Ishikawa (cell line): ENCODE results near the gene RREB1.

Experiments
- EGR1 ChIP-seq: IDR thresholded peaks from 2 replicates; pipeline ENCODE4 v1.6.1; 2012
- EP300 ChIP-seq: IDR thresholded peaks from 2 replicates; pipeline ENCODE4 v1.6.1; 2012; ENCODE audit warnings: borderline replicate concordance
- FOXM1 ChIP-seq: IDR thresholded peaks from 2 replicates; pipeline ENCODE4 v1.6.1; 2012; ENCODE audit warnings: low read depth, borderline replicate concordance
- RAD21 ChIP-seq: IDR thresholded peaks from 2 replicates; pipeline ENCODE4 v1.6.1; 2012; ENCODE audit warnings: low read depth
- TAF1 ChIP-seq: IDR thresholded peaks from 2 replicates; pipeline ENCODE4 v1.6.1; 2012; ENCODE audit warnings: low read depth, mild to moderate bottlenecking
- TEAD4 ChIP-seq: IDR thresholded peaks from 2 replicates; pipeline ENCODE4 v1.6.1; 2012
- YY1 ChIP-seq: IDR thresholded peaks from 2 replicates; pipeline ENCODE4 v1.6.1; 2012; ENCODE audit warnings: low read depth
- ZBTB7A ChIP-seq: IDR thresholded peaks from 2 replicates; pipeline ENCODE4 v1.6.1; 2012; ENCODE audit warnings: low read depth
- TF ChIP-seq, protein P1 (sequence below): IDR thresholded peaks from 2 replicates; pipeline ENCODE4 v1.6.1; 2012
- TF ChIP-seq, protein P2 (sequence below): IDR thresholded peaks from 2 replicates; pipeline ENCODE4 v1.6.1; 2012; ENCODE audit warnings: low read depth, mild to moderate bottlenecking

DNA sequence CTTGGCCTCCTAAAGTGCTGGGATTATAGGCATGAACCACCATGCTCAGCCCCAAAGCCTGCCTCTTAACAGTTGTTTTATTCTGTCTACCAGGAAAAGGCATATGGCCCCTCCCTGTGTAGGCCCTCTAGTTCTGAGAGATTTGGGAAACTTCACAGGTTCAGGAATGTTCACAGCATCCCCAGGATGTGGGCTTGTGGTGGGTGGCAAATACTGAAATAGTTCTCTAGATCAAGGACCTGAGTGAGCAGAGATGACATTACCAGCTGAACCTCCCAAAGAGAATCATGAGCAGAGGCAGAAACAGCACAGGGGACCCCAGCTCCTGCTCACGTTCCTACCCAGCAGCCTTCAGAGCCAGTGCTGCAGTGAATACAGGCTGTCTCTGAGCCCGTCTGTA is 105.7 kb downstream of the RREB1 start:
- no peak for TF ChIP-seq EP300
- TF ChIP-seq YY1: no peak
- TF ChIP-seq TAF1: no peak
- no peak for TF ChIP-seq EGR1
- TF ChIP-seq, protein P1, sequence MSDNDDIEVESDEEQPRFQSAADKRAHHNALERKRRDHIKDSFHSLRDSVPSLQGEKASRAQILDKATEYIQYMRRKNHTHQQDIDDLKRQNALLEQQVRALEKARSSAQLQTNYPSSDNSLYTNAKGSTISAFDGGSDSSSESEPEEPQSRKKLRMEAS: no peak
- TF ChIP-seq RAD21: no peak
- TF ChIP-seq, protein P2, sequence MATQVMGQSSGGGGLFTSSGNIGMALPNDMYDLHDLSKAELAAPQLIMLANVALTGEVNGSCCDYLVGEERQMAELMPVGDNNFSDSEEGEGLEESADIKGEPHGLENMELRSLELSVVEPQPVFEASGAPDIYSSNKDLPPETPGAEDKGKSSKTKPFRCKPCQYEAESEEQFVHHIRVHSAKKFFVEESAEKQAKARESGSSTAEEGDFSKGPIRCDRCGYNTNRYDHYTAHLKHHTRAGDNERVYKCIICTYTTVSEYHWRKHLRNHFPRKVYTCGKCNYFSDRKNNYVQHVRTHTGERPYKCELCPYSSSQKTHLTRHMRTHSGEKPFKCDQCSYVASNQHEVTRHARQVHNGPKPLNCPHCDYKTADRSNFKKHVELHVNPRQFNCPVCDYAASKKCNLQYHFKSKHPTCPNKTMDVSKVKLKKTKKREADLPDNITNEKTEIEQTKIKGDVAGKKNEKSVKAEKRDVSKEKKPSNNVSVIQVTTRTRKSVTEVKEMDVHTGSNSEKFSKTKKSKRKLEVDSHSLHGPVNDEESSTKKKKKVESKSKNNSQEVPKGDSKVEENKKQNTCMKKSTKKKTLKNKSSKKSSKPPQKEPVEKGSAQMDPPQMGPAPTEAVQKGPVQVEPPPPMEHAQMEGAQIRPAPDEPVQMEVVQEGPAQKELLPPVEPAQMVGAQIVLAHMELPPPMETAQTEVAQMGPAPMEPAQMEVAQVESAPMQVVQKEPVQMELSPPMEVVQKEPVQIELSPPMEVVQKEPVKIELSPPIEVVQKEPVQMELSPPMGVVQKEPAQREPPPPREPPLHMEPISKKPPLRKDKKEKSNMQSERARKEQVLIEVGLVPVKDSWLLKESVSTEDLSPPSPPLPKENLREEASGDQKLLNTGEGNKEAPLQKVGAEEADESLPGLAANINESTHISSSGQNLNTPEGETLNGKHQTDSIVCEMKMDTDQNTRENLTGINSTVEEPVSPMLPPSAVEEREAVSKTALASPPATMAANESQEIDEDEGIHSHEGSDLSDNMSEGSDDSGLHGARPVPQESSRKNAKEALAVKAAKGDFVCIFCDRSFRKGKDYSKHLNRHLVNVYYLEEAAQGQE: no peak
- no peak for TF ChIP-seq ZBTB7A
- no peak for TF ChIP-seq TEAD4
- no peak for TF ChIP-seq FOXM1
